CD8-positive, alpha-beta memory T cell (primary cell): ENCODE measurements around the gene HOXC6. TPM values are rescaled to one million over a fixed set of nuclear protein-coding genes. Genes with fewer than 3 reads are reported as not detected.

Source experiments
- CTCF ChIA-PET: fragments of 350-600 bp; sonication (Branson Sonifier 250); formaldehyde crosslinking; loops from one replicate; lab custom pipeline; 2021; ENCODE audit warnings: antibody characterized with exemption; lab: Charles Lee
- POLR2A ChIA-PET: fragments of 350-600 bp; sonication (Branson Sonifier 250); formaldehyde crosslinking; loops from one replicate; lab custom pipeline; 2021; ENCODE audit warnings: antibody characterized with exemption; lab: Charles Lee
- DNase-seq, 5 donors: peaks; one replicate each; pipeline versions ENCODE4 v3.0.0 to v3.0.0-alpha.2; 2020 to 2022; ENCODE audit warnings: mixed read lengths in 1 of 5
- H3K27ac ChIP-seq: one replicate; pipeline ENCODE4 v1.7.0; 2013; ENCODE audit warnings: low read depth, mild to moderate bottlenecking, low read length, moderate library complexity
- H3K27me3 ChIP-seq: 2 replicates; pipeline ENCODE4 v1.7.0; 2013; ENCODE audit warnings: low read length, mild to moderate bottlenecking; ENCODE audit not compliant: insufficient read depth, poor library complexity, severe bottlenecking
- H3K36me3 ChIP-seq: 2 replicates; pipeline ENCODE4 v1.7.0; 2013; ENCODE audit warnings: mild to moderate bottlenecking, low read length, moderate library complexity; ENCODE audit not compliant: insufficient read depth
- H3K4me1 ChIP-seq: 2 replicates; pipeline ENCODE4 v1.7.0; 2013; ENCODE audit warnings: mild to moderate bottlenecking, low read length, moderate library complexity; ENCODE audit not compliant: insufficient read depth
- H3K4me3 ChIP-seq: 2 replicates; pipeline ENCODE4 v1.7.0; 2013; ENCODE audit warnings: mild to moderate bottlenecking, low read length
- H3K9me3 ChIP-seq: 2 replicates; pipeline ENCODE4 v1.7.0; 2013; ENCODE audit warnings: mild to moderate bottlenecking, low read length
- H3K27ac Mint-ChIP-seq, 8 donors: one replicate each; pipeline ENCODE4 v1.8.0; 2020 to 2021; ENCODE audit warnings: mixed read lengths in 8 of 8, mild to moderate bottlenecking in 6 of 8, inconsistent platforms in 3 of 8, moderate library complexity in 3 of 8
- H3K27me3 Mint-ChIP-seq, 2 donors: one replicate each; pipeline ENCODE4 v1.8.0; 2020 to 2021; ENCODE audit warnings: mixed read lengths in 2 of 2, mild to moderate bottlenecking in 1 of 2, moderate library complexity in 1 of 2
- H3K36me3 Mint-ChIP-seq, 3 donors: one replicate each; pipeline ENCODE4 v1.8.0; 2020 to 2021; ENCODE audit warnings: mixed read lengths in 3 of 3, inconsistent platforms in 1 of 3, mild to moderate bottlenecking in 1 of 3
- H3K4me1 Mint-ChIP-seq, 3 donors: one replicate each; pipeline ENCODE4 v1.8.0; 2020 to 2021; ENCODE audit warnings: mixed read lengths in 3 of 3, inconsistent platforms in 1 of 3, mild to moderate bottlenecking in 1 of 3
- H3K4me3 Mint-ChIP-seq, 7 donors: one replicate each; pipeline ENCODE4 v1.8.0; 2020 to 2021; ENCODE audit warnings: mixed read lengths in 7 of 7, mild to moderate bottlenecking in 6 of 7, moderate library complexity in 4 of 7, inconsistent platforms in 2 of 7
- H3K9me3 Mint-ChIP-seq, 5 donors: one replicate each; pipeline ENCODE4 v1.8.0; 2020 to 2022; ENCODE audit warnings: mixed read lengths in 5 of 5, mild to moderate bottlenecking in 3 of 5, moderate library complexity in 2 of 5, inconsistent platforms in 1 of 5
- polyA plus RNA-seq: library from polyadenylated mRNA; unstranded; fragments of 300-500 nt; fragmentation: Illumina TruSeq; gene quantifications from one replicate; pipeline ENCODE4 v1.2.3, GENCODE V29; 2021
- total RNA-seq, 2 experiments: library from RNA; stranded (reverse); gene quantifications; one replicate each; pipeline ENCODE4 v1.2.3, GENCODE V29; 2021

The HOXC6 gene
- total and polyA plus RNA-seq, 3 experiments from 2014 or later, result not detected

GRCh38 chr12:54051874-54052437, 23.7 kb downstream of the HOXC6 start:
- no peak for DNase-seq
- H3K36me3 ChIP-seq, result no peaks in the 10 kb centered on the region
- Mint-ChIP-seq H3K9me3 (no peaks in the 10 kb centered on the region), H3K36me3 (peaks cover 0 to 9% (median 0%) of the 10 kb centered on the region in 3 donors), H3K4me3 (peak overlapping the region; percentile 4 to 96 (median 88)), H3K27me3 (peaks cover 44 to 87% of the 10 kb centered on the region in 2 donors), H3K27ac (peak overlapping the region in 5 of 8 donors; percentile 6 to 84 (median 82)), H3K4me1 (peaks cover 30 to 60% (median 48%) of the 10 kb centered on the region in 3 donors)
- no peak overlapping the region for H3K27ac ChIP-seq
- peaks cover 68% of the 10 kb centered on the region for H3K27me3 ChIP-seq
- ChIA-PET POLR2A (no interaction called here), CTCF (interaction anchor here (1.0 to 3.5 kb wide), 5 partner anchors 16 to 149 kb away, joined by 3 to 19 read pairs (median 4); partner anchors contain the start of gene HOXC5)
- H3K9me3 ChIP-seq, result no peaks in the 10 kb centered on the region
- no peak overlapping the region for H3K4me3 ChIP-seq
- peaks cover 48% of the 10 kb centered on the region for H3K4me1 ChIP-seq

GRCh38 chr12:54052438-54053002, 24.3 kb downstream of the HOXC6 start:
- CTCF ChIA-PET, result interaction anchor here (1.0 to 3.5 kb wide), 8 partner anchors 17 to 163 kb away, joined by 3 to 19 read pairs (median 4); partner anchors contain the start of gene HOXC5
- H3K4me3 ChIP-seq, result peak overlapping the region; percentile 78
- H3K36me3 ChIP-seq, result no peaks in the 10 kb centered on the region
- POLR2A ChIA-PET, result interaction anchor here (0.5 to 1.1 kb wide), 2 partner anchors 10 to 30 kb away, joined by 3 read pairs; no protein-coding TSS in a partner anchor
- Mint-ChIP-seq H3K27me3 (peaks cover 39 to 87% of the 10 kb centered on the region in 2 donors), H3K36me3 (peaks cover 0 to 9% (median 0%) of the 10 kb centered on the region in 3 donors), H3K27ac (peak overlapping the region; percentile 76 to 100 (median 90)), H3K4me3 (peak overlapping the region; percentile 88 to 96 (median 92)), H3K9me3 (no peaks in the 10 kb centered on the region), H3K4me1 (peaks cover 28 to 54% (median 43%) of the 10 kb centered on the region in 3 donors)
- DNase-seq, result no peak
- H3K9me3 ChIP-seq, result no peaks in the 10 kb centered on the region
- peaks cover 43% of the 10 kb centered on the region for H3K4me1 ChIP-seq
- H3K27me3 ChIP-seq, result peaks cover 63% of the 10 kb centered on the region
- peak overlapping the region; percentile 81 for H3K27ac ChIP-seq

- peak; percentile 20 to 59 (median 33) for DNase-seq
- Mint-ChIP-seq H3K27me3 (peaks cover 34 to 86% of the 10 kb centered on the region in 2 donors), H3K36me3 (peaks cover 0 to 10% (median 0%) of the 10 kb centered on the region in 3 donors), H3K4me3 (peak overlapping the region; percentile 88 to 96 (median 92)), H3K27ac (peak overlapping the region; percentile 76 to 100 (median 90)), H3K4me1 (peaks cover 25 to 48% (median 39%) of the 10 kb centered on the region in 3 donors), H3K9me3 (no peaks in the 10 kb centered on the region)
- no peaks in the 10 kb centered on the region for H3K36me3 ChIP-seq
- H3K27ac ChIP-seq, result peak overlapping the region; percentile 81
- ChIA-PET POLR2A (interaction anchor here (0.5 to 1.1 kb wide), 3 partner anchors 10 to 30 kb away, joined by 3 to 5 read pairs (median 3); no protein-coding TSS in a partner anchor), CTCF (interaction anchor here (1.0 to 3.5 kb wide), 12 partner anchors 15 to 163 kb away, joined by 3 to 19 read pairs (median 4); partner anchors contain the start of genes HOXC5 and SMUG1)
- H3K27me3 ChIP-seq, result peaks cover 57% of the 10 kb centered on the region
- peaks cover 40% of the 10 kb centered on the region for H3K4me1 ChIP-seq
- H3K9me3 ChIP-seq, result no peaks in the 10 kb centered on the region
- peak overlapping the region; percentile 78 for H3K4me3 ChIP-seq
Observed at GRCh38 chr12:54053003-54053750, 24.9 kb downstream of the HOXC6 start.

GRCh38 chr12:54053751-54054741, 25.8 kb downstream of the HOXC6 start, which contains the start of gene HOXC4:
Gene HOXC4, plus strand, starts transcription at chr12:54053835. Its CDS starts 88 bp downstream, at chr12:54053923.
- Histone ChIP-seq H3K27ac (peak within 1 kb of the TSS; percentile 81), H3K27me3 (peaks cover 49% of the 10 kb centered on the region), H3K9me3 (no peaks in the 10 kb centered on the region), H3K4me3 (peak within 1 kb of the TSS; percentile 78), H3K36me3 (no peaks in the 10 kb centered on the region), H3K4me1 (peaks cover 40% of the 10 kb centered on the region)
- POLR2A ChIA-PET, result interaction anchor here (0.6 to 0.7 kb wide), 2 partner anchors 31 to 36 kb away, joined by 3 to 5 read pairs; no protein-coding TSS in a partner anchor
- CTCF ChIA-PET, result interaction anchor here (0.8 to 3.5 kb wide), 11 partner anchors 10 to 162 kb away, joined by 3 to 19 read pairs (median 4); partner anchors contain the start of genes HOXC5 and SMUG1
- peaks cover 25 to 45% (median 39%) of the 10 kb centered on the region in 3 donors for H3K4me1 Mint-ChIP-seq
- peak within 1 kb of the TSS; percentile 88 to 96 (median 92) for H3K4me3 Mint-ChIP-seq
- peak; percentile 27 to 62 (median 37) for DNase-seq
- peaks cover 34 to 86% of the 10 kb centered on the region in 2 donors for H3K27me3 Mint-ChIP-seq
- H3K36me3 Mint-ChIP-seq, result peaks cover 0 to 13% (median 5%) of the 10 kb centered on the region in 3 donors
- H3K9me3 Mint-ChIP-seq, result no peaks in the 10 kb centered on the region
- H3K27ac Mint-ChIP-seq, result peak within 1 kb of the TSS; percentile 76 to 100 (median 90)

- peaks cover 25 to 45% (median 38%) of the 10 kb centered on the region in 3 donors for H3K4me1 Mint-ChIP-seq
- POLR2A ChIA-PET, result no interaction called here
- H3K4me3 Mint-ChIP-seq, result peak overlapping the region; percentile 88 to 96 (median 92)
Observed at GRCh38 chr12:54054742-54055194, 26.5 kb downstream of the HOXC6 start.

GRCh38 chr12:54055552-54055951, 27.3 kb downstream of the HOXC6 start:
- Mint-ChIP-seq H3K27ac (no peak overlapping the region), H3K4me3 (peak overlapping the region in 3 of 7 donors; percentile 8 to 23 (median 18)), H3K4me1 (peaks cover 22 to 37% (median 32%) of the 10 kb centered on the region in 3 donors), H3K27me3 (peaks cover 33 to 85% of the 10 kb centered on the region in 2 donors), H3K36me3 (peaks cover 0 to 9% (median 5%) of the 10 kb centered on the region in 3 donors), H3K9me3 (no peaks in the 10 kb centered on the region)
- ChIA-PET POLR2A (interaction anchor here (0.6 kb wide), 1 partner anchor 126 kb away, joined by 3 read pairs; no protein-coding TSS in a partner anchor), CTCF (interaction anchor here (1.2 to 3.5 kb wide), 4 partner anchors 9 to 146 kb away, joined by 3 to 10 read pairs (median 4); no protein-coding TSS in a partner anchor)
- Histone ChIP-seq H3K9me3 (no peaks in the 10 kb centered on the region), H3K4me3 (no peak overlapping the region), H3K27me3 (peaks cover 50% of the 10 kb centered on the region), H3K27ac (no peak overlapping the region), H3K36me3 (no peaks in the 10 kb centered on the region), H3K4me1 (peaks cover 32% of the 10 kb centered on the region)
- DNase-seq, result no peak

More at GRCh38 chr12:54054742-54055194, 26.5 kb downstream of the HOXC6 start:
- Mint-ChIP-seq H3K9me3 (no peaks in the 10 kb centered on the region), H3K27me3 (peaks cover 37 to 86% of the 10 kb centered on the region in 2 donors), H3K27ac (peak overlapping the region in 3 of 8 donors; percentile 43 to 82 (median 64)), H3K36me3 (peaks cover 0 to 12% (median 5%) of the 10 kb centered on the region in 3 donors)
- no peak overlapping the region for H3K27ac ChIP-seq
- no peak overlapping the region for H3K4me3 ChIP-seq
- peaks cover 50% of the 10 kb centered on the region for H3K27me3 ChIP-seq
- DNase-seq, result no peak
- peaks cover 39% of the 10 kb centered on the region for H3K4me1 ChIP-seq
- H3K36me3 ChIP-seq, result no peaks in the 10 kb centered on the region
- CTCF ChIA-PET, result interaction anchor here (1.4 to 3.5 kb wide), 5 partner anchors 10 to 154 kb away, joined by 3 to 19 read pairs (median 5); partner anchors contain the start of gene HOXC5
- no peaks in the 10 kb centered on the region for H3K9me3 ChIP-seq
